ENCODE results near the gene IL10RB.

IL10RB gene

DNA sequence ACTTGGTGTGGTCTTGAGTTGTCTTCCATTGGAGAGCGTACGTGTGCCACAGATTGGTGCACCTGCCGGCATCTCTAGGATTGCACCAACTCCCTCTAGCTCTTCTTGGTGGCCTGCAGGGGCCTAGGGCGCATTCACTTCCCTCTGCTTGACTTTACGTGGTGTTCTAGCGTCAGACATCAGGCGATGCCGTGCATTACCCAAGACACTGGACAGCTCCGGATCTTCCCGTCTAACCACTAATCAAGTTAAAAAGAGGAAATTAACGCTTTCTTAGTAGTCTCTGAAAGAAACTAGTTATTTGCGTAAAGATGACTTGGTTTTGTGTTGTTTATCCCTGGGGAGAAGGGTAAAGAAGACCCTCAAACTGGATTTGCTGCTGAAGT, 510 bp upstream of the IL10RB start:
- in situ Hi-C loops (cut with HindIII; ENCODE audit: low sequenced_read_pairs): no loop called here

DNA sequence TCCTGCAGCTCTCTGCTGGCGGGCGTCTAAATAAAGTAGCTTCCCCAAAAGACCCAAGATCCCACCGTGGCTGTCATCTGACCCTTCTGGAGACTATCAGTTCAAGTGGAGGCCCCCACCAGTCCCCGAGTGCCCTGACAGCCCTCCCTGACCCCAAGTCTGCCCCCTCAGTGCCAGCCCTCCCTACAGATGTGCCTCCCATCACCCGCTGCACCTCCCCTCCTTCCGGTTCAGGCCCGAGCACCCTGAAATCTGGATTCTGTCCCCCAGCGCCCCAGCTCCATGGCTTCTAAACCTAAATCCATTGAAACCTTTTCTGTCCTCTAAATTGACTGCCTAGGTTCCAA, 595 bp downstream of the IL10RB start:
- in situ Hi-C loops (cut with HindIII; ENCODE audit: low sequenced_read_pairs): no loop called here

DNA sequence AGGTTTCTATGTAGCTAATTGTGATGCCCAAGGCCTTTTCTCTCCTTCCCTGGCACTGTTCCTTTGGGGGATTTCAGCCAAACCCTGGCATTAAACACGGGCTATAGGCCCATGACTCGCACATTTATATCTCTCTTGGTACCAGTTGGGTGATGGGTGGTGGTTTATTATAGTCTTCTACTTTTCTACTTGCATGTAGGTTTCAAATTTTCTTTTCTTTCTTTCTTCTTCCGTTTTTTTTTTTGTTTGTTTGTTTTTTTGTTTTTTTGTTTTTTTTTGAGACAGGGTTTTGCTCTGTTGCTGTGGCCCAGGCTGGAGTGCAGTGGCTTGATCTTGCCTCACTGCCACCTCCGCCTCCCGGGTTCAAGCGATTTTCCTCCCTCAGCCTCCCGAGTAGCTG, 1.1 kb downstream of the IL10RB start:
- in situ Hi-C loops (cut with HindIII; ENCODE audit: low sequenced_read_pairs): no loop called here

DNA sequence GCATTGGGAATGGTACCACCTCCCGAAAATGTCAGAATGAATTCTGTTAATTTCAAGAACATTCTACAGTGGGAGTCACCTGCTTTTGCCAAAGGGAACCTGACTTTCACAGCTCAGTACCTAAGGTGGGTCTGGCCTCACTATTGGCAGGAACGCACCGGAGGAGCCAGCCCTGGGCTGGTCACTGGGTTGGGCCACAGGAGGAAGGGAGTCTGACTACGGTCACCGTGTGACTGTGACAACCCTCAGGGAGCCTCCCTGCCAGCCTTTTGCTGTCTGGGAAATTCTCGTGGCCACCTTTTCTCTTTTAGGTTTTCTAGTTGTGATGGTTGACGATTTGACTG, 2.2 kb downstream of the IL10RB start:
- in situ Hi-C loops (cut with HindIII; ENCODE audit: low sequenced_read_pairs): no loop called here

DNA sequence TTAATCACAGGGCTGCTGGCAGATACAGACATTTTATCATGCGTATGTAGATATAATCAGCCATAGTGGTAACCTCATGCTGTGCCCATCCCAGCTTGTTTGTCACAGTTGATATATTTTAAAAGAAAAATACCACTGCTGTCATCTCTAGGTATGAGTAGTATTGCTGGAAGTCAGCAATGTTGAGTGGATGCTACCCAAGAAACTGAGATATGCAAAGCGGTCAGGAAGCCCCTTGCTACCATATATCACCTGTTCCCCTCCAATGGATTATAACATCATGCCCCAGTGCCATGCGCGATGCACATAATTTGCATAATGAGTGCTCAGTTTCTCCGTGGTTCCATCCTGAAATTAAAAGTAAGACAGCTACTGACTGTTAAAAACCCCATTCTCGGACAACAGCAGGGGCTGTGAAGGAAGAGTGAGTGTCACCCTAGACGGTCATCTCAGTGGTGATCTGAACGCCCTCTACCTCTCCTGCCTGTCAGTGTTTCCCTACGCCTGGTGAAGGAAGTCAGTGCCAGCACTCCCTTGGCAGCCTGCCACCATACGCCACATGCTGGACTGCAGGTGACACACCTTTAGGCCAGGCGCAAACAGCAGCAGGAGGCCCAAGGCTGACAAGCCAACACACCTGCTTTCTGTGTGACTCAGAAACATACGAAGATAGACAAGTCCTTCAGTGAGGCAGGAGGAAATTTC, 2.7 kb downstream of the IL10RB start:
- in situ Hi-C loops (cut with HindIII; ENCODE audit: low sequenced_read_pairs): no loop called here

DNA sequence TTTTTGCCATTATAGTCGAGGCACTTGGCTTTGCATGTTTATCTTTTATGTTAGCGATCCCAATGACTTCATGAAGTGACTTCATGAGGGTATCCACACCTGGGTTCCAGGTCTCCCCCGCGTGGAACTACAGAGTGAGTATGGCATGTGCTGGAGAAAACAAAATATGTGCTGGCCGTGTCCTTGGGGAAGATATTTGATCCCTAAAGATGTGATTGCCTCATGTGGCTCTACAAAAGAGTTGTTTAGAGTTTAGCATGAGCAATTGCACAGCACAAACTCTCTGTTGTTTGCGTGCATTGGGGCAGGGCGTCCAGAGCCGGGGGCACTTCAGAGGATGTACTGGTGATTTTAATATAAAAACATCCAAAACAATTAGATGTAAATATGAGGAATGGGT, 4.8 kb downstream of the IL10RB start:
- in situ Hi-C loops (cut with HindIII; ENCODE audit: low sequenced_read_pairs): no loop called here

DNA sequence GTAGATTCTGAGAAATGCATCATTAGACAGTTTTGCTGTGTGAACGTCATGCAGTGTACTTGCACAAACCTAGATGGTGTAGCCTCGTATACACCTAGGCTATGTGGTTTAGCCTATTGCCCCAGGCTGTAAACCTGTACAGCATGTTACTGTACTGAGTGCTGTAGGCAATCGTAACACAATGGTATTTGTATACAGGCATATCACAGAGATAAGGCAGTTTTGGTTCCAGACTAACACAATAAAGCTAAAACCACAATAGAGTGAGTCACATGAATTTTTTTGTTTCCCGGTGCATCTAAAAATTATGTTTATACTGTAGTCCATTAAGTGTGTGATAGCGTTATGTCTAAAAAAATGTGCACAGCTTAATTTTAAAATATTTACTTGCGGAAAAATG, 6.9 kb downstream of the IL10RB start:
- in situ Hi-C loops (cut with HindIII; ENCODE audit: low sequenced_read_pairs): no loop called here

DNA sequence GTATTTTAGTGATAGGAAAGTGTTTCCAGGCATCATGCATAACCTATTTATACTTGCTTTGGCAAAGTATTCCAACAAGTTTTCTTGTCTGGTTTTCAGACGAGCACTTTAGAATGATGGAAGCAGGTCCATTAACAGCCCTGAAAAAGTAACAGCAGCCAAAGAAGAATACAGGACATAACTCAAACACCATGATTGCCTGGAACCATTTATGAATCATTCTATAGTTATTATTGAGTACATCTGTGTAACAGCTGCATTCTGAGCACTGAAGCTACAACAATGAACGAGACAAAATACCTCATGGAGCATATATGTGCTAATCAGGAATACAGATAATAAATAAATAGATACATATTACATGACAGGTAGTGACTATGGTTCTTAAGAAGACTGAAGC, 12.6 kb downstream of the IL10RB start:
- in situ Hi-C loops (cut with HindIII; ENCODE audit: low sequenced_read_pairs): no loop called here

DNA sequence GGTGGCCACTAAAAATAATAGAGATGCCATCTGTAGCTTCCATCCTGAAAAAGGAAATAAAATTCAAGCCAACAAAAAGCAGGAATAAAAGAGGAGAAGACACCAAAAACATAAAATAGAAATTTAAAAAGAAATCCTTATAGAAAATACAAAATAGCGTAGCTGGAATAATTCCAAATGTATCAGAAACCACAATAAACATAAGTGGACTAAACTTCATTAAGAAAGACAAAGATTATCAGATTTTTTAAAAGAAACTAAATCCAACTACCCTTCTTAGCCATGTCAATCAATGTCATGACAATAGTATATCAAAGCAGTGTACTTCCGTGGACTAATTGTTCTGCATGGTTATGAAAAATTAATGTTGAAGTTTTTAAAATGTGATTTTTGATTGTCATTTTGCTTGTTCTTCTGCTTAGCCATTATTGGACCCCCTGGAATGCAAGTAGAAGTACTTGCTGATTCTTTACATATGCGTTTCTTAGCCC, 13.2 kb downstream of the IL10RB start:
- in situ Hi-C loops (cut with HindIII; ENCODE audit: low sequenced_read_pairs): no loop called here

DNA sequence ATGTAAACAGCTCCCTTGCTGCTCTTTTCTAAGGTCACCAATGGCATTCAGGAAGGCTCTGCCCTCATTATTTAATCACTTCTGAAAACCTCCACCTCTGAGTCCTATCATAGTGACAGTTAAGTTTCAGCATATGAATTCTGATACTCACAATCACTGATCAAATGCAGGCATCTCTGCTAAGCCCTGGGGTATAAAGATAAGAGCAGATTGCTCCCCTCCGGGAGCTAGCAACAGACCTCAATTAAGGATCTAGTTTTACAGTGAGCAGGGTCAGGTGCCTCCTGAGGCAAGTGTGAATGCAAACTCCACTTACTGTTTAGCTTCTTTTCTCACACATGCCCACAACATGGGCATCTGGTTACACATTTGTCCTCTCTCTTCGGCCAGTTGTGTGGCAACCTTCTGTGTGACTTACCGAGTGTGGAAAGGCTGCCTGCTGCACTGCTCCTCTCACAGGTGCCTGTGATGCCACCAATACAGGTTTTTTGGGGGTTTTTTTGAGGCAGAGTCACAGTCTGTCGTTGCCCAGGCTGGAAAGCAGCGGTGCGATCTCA, 15.0 kb downstream of the IL10RB start:
- in situ Hi-C loops (cut with HindIII; ENCODE audit: low sequenced_read_pairs): no loop called here

DNA sequence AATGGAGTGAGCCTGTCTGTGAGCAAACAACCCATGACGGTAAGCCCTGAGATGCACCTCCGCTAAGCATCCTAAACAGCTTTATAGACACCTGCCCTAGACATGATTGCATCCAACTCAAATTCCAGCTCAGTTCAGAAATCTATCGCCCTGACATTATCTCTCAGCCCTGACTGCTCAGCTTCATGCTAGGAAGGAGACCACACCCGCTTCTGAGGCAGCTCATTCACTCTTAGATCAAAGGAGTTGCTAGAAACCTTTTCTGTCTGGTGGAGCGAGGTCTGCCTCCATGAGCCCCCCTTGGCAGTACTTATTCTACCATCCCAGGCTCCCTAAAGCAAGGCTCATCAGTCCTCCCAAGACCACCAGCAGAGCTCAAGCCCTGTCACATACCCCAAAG, 17.0 kb downstream of the IL10RB start:
- in situ Hi-C loops (cut with HindIII; ENCODE audit: low sequenced_read_pairs): no loop called here

DNA sequence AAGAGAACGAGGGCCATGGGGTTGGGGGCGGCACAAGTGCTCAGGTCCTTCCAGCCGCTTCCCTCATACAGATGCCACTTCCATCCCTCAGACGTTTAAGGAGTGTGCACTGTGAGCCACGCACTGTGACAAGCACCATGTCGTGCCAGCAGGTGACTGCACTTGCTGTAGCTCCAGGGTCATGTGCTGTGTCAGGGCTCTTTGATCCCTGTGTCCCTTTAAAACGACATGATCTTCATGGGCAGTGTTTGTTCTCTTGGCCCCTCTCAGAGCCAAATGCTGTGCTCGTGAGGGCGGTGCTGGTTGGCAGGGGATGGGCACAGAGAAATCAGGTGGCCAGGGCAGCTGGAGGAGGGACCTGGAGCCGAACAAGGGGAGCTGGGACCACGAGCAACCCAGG, 19.9 kb downstream of the IL10RB start:
- in situ Hi-C loops (cut with HindIII; ENCODE audit: low sequenced_read_pairs): no loop called here

DNA sequence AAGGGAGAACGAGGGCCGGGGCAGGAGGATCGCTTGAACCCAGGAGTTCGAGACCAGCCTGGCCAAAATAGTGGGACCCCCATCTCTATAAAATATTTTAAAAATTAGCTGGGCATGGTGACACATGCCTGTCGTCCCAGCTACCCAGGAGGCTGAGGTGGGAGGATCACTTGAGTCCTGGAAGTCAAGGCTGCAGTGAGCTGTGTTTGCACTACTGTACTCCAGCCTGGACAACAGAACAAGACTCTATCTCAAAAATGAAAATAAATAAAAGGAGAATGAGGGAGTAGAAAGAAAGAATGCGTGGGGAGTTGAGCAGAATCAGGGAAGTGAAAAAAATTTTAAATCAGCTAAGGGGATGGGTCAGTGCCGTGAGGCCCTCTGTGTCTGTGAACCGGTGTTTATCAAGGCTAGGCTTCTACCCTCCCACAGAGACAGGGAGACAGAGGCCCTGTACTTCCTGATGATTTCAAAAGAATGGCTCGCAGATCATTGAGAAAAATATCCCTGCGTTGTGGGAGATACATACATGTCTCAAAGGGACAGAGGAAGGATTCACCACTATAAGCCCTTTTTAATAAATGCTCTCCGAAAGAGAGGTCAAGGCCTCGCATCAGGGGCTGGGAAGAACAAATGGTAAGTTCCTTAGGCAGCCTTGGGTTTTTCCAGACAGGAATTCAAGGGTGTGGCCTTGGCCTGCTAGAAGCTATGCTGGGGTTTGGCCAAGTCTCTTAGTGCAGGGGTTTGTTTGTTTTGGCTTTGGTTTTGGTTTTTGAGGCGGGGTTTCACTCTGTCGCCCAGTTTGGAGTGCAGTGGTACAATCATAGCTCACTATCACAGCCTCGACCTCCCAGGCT, 20.7 kb downstream of the IL10RB start:
- in situ Hi-C loops (cut with HindIII; ENCODE audit: low sequenced_read_pairs): no loop called here

DNA sequence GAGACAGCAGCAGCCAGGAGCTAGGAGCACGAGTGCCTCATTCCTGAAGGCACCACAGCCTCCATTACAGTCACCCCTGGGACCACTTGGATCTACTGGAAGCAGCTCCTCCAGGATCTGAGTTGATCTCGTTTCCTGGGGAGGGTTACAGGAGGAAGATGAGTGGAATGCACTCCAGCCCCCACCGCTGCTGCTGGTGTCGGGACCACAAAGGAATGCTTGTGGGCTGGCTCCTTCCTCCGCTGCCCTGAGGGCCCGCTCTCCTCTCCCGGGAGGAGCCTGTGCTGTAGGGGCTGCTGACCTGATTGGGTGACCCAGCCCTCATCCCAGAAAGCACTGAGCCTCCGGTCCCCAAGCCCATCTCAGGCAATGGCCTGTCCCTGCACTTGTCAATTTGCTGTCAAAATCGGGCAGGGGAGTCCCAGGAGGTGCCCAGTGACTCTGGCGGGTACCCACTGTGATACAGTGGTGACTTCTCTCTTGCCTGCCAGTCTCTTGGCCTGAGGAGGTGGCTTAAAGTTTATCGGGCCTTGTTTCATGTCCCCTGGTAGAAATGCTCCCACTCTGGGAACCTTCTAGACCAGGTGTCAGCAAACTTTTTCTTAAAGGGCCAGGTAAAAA, 23.1 kb downstream of the IL10RB start:
- in situ Hi-C loops (cut with HindIII; ENCODE audit: low sequenced_read_pairs): no loop called here

DNA sequence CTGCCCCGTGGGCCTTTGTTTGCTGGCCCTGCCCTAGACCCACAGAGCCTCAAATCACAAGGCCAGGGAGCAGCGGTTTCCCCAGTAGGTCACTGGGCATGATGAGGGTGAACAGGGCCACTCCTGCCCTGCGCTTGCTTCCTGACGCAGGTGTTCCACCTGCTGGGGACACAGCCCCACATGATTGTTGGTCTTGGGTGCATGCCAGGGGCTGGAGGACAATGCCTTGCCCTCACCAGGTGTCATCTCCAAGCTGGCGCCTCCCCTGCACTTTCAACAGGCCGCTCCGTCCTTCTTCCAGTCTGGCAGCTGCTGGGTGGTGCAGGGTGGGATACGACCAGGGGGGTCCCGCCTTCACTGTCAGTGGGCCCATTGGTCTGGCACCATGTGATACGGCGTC, 24.3 kb downstream of the IL10RB start:
- in situ Hi-C loops (cut with HindIII; ENCODE audit: low sequenced_read_pairs): no loop called here

DNA sequence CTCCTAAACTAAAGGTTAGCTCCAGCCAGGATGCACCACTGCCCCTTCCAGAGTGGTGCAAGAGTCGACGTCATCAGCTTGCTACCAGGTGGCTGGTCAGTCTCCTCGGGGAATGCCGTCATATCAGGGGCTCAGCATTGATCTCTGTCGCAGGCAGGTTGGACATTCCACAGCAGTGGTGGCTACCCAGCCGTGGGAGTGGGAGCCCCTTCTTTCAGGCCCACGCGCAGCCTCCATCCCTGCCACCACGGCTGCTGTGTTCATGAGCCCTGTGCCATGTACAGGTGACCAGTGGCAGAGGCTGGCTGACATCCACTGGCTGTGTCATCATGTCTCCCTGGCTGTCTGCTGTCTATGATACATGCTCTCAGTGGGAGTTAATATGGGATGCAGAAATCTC, 25.5 kb downstream of the IL10RB start:
- in situ Hi-C loops (cut with HindIII; ENCODE audit: low sequenced_read_pairs): no loop called here

DNA sequence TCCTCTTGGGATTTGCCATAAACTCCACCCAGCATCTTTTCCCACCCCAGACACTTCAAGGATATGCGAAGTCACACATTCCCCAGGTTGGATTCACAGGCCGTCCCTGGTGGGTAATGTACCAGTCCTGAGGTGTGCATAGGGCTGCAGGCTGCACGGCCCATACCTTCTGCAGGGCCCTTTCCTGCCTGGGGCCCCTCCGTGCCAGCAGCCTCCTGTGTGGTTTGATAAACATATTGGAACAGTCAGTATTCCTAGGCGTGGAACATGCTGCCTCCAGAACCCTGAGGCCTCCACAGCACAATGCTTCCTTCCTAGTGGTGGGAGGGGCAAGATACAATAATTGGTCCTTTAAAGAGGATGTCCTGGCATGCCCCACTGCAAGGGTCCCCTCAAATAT, 26.6 kb downstream of the IL10RB start:
- in situ Hi-C loops (cut with HindIII; ENCODE audit: low sequenced_read_pairs): no loop called here

DNA sequence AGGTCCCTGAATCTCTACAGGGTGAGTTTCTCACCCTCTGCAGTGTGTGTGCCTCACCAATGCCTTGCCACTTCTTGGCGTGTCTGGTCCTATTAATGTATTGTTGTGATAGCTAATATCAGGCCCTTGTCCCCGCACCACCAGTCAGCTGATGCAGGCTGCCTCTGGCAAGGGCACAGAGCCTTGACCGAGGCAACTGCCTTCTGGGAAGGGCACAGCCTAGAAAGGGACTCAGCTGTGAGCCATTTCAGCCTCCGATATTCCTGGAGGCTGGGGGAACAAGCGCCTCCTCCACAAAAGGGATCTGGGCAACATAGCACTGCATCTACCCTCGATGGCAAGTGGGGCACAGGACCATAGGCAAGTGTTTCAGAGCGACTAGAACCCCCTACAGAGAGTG, 27.0 kb downstream of the IL10RB start:
- in situ Hi-C loops (cut with HindIII; ENCODE audit: low sequenced_read_pairs): no loop called here

DNA sequence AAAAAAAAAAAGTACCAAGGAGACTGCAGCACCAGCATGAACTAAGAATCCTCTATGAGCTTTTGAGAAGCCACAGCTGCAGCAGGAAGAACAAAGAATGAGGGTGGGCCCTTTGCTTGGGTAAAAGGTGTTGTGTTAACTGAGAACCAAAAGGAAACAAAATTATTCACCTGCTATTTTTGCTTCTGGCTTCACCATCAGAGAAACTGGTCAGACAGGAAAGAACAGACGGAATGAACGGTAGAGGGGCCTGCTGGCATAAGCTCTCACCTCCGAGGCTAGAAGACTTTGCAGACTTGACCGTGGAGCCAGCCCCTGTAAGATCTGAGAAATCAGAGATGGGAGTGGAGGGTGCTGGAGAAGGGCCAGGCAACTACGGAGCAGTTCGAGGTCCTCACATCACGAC, 27.6 kb downstream of the IL10RB start:
- in situ Hi-C loops (cut with HindIII; ENCODE audit: low sequenced_read_pairs): no loop called here

DNA sequence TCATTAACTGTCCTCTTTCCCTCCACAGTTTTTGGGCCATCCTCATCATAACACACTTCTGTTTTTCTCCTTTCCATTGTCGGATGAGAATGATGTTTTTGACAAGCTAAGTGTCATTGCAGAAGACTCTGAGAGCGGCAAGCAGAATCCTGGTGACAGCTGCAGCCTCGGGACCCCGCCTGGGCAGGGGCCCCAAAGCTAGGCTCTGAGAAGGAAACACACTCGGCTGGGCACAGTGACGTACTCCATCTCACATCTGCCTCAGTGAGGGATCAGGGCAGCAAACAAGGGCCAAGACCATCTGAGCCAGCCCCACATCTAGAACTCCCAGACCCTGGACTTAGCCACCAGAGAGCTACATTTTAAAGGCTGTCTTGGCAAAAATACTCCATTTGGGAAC, 30.0 kb downstream of the IL10RB start:
- in situ Hi-C loops (cut with HindIII; ENCODE audit: low sequenced_read_pairs): no loop called here

DNA sequence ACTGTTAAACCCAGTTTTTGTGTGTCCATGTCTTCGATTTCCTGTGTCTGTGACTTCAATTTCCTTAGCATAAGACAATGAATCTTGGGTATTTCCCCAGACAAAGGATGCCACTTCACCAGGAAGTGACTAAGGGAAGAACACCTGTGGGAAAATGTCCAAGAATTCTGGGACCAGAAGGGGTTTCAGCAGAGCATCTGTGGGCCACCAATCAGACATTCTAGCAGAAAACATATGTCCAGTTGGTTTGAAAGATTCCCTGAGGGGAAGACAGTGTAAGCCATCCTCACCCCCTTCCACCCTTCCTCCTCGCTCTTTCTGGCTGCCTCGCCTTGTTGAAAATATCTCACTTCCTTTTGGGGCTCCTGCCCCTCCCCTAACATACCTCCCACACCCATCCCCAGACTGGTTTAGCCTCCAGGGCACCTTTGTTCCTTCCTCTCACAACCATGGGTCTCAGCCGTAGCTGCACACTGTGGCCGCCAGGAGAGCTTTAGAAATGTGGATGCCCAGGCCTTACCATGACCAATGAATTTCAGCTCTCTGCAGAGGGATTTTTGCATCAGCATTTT, 33.1 kb downstream of the IL10RB start:
- in situ Hi-C loops (cut with HindIII; ENCODE audit: low sequenced_read_pairs): no loop called here

All from DLD1 (cell line).